Heart left ventricle (tissue), 13 donors: ENCODE measurements around the gene IRX4.

Experiments used
- POLR2A ChIP-seq, 2 donors: fragments of 450-650 bp; IDR thresholded peaks; one replicate each; pipeline ENCODE4 v1.6.1; 2017; ENCODE audit warnings: antibody characterized with exemption in 2 of 2, mild to moderate bottlenecking in 2 of 2, moderate library complexity in 2 of 2
- TF ChIP-seq, protein P1 (sequence below), 12 donors: fragments of 200-600 bp; sonication (generic) in 4 of 12; IDR thresholded peaks; one replicate each; pipeline versions ENCODE4 v1.5.0 to v1.8.0; 2018 to 2022; ENCODE audit warnings: antibody characterized with exemption in 12 of 12, mild to moderate bottlenecking in 5 of 12
- donor health status: ischemic (EF 13 %, LVEDD 7.1; RV severe dilation, severe dysfunction).
- donor health status: DM: no; HTN: yes; CAD: no.
- donor health status: DM: no; HTN: no; CAD: no.
- donor health status: ischemic (EF 25% LVEDD 6.9; RV normal size, moderate dysfunction).
- donor health status: ischemic (EF 25% LVEDD 5.7; RV mildly dilated, moderate dysfunction).
- donor health status: ischemic (EF 35%, LVEDD 5.7; RV mildly dilated, moderate dysfunction).
- donor health status: nonischemic (EF 11% LVEDD 7.7; RV severe dilation, severe dysfunction).
- donor health status: DM: yes; HTN: yes; CAD: no.
- donor health status: PGD.
- donor health status: ischemic (EF 29% LVEDD 5.4; RV normal size, mild dysfunction).
- donor health status: nonischemic (EF 23%, LVEDD 6.1; RV moderate dilation, normal function).

GRCh38 chr5:1930501-1930879, 47.8 kb upstream of the IRX4 start:
- TF ChIP-seq, protein P1, sequence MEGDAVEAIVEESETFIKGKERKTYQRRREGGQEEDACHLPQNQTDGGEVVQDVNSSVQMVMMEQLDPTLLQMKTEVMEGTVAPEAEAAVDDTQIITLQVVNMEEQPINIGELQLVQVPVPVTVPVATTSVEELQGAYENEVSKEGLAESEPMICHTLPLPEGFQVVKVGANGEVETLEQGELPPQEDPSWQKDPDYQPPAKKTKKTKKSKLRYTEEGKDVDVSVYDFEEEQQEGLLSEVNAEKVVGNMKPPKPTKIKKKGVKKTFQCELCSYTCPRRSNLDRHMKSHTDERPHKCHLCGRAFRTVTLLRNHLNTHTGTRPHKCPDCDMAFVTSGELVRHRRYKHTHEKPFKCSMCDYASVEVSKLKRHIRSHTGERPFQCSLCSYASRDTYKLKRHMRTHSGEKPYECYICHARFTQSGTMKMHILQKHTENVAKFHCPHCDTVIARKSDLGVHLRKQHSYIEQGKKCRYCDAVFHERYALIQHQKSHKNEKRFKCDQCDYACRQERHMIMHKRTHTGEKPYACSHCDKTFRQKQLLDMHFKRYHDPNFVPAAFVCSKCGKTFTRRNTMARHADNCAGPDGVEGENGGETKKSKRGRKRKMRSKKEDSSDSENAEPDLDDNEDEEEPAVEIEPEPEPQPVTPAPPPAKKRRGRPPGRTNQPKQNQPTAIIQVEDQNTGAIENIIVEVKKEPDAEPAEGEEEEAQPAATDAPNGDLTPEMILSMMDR (IDR thresholded peaks at IDR 0.05), result no peak
- no peak for TF ChIP-seq POLR2A (IDR thresholded peaks at IDR 0.05)
